DND-41 (cell line): Measurements from ENCODE around the gene BMP8B.

Source experiments
- ATAC-seq: fragments of 200-7000 bp; cut with Tn5 transposase; 3 replicates; pipeline ENCODE4 v1.9.1; 2021; ENCODE audit warnings: low read depth; ENCODE audit not compliant: insufficient read depth
- DNase-seq: peaks from one replicate; pipeline ENCODE4 v3.0.0-alpha.2; 2020
- H2AFZ ChIP-seq: 2 replicates; pipeline ENCODE4 v1.6.0; 2012; ENCODE audit warnings: low read depth, low read length
- H3K27ac ChIP-seq: 2 replicates; pipeline ENCODE4 v1.5.1; 2012; ENCODE audit warnings: low read length, inconsistent platforms
- H3K27me3 ChIP-seq: fragments of 200-600 bp; sonication (generic); 2 replicates; pipeline ENCODE4 v1.6.0; 2012; ENCODE audit warnings: low read length, mild to moderate bottlenecking, inconsistent platforms; ENCODE audit not compliant: insufficient read depth, poor library complexity
- H3K36me3 ChIP-seq: 2 replicates; pipeline ENCODE4 v1.5.1; 2012; ENCODE audit warnings: low read length, inconsistent platforms; ENCODE audit not compliant: insufficient read depth
- H3K4me1 ChIP-seq: 2 replicates; pipeline ENCODE4 v1.5.1; 2012; ENCODE audit warnings: mild to moderate bottlenecking, low read length; ENCODE audit not compliant: insufficient read depth
- H3K4me2 ChIP-seq: 2 replicates; pipeline ENCODE4 v1.6.0; 2012; ENCODE audit warnings: mild to moderate bottlenecking, moderate library complexity, low read length, inconsistent platforms; ENCODE audit not compliant: insufficient read depth
- H3K4me3 ChIP-seq, 2 experiments: fragments of 200-600 bp in 1 of 2; shearing (Covaris generic) in 1 of 2; 2 replicates each; pipeline ENCODE4 v1.5.1; 2012 to 2016; ENCODE audit warnings: inconsistent platforms in 2 of 2, low read length in 2 of 2, mild to moderate bottlenecking in 2 of 2, low read depth in 1 of 2, moderate library complexity in 1 of 2
- H3K79me2 ChIP-seq: 2 replicates; pipeline ENCODE4 v1.6.0; 2012; ENCODE audit warnings: low read length, inconsistent platforms; ENCODE audit not compliant: insufficient read depth
- H3K9ac ChIP-seq: 2 replicates; pipeline ENCODE4 v1.6.0; 2012; ENCODE audit warnings: low read depth, mild to moderate bottlenecking, inconsistent platforms, low read length, moderate library complexity
- H3K9me3 ChIP-seq: 2 replicates; pipeline ENCODE4 v1.5.1; 2012; ENCODE audit warnings: low read length, moderate library complexity, mild to moderate bottlenecking, inconsistent platforms; ENCODE audit not compliant: insufficient read depth, severe bottlenecking
- H4K20me1 ChIP-seq: 2 replicates; pipeline ENCODE4 v1.6.0; 2012; ENCODE audit warnings: low read length; ENCODE audit not compliant: insufficient read depth
- EZH2 ChIP-seq: IDR thresholded peaks from 3 replicates; pipeline ENCODE4 v1.6.1; 2012; ENCODE audit warnings: borderline replicate concordance, low read depth, mild to moderate bottlenecking, moderate library complexity, low read length, inconsistent platforms; ENCODE audit not compliant: severe bottlenecking
- TF ChIP-seq, protein P1 (sequence below): IDR thresholded peaks from 2 replicates; pipeline ENCODE4 v1.5.1; 2012; ENCODE audit warnings: borderline replicate concordance, low read length, moderate library complexity, mild to moderate bottlenecking; ENCODE audit not compliant: poor library complexity, severe bottlenecking; ENCODE audit errors: extremely low read depth

The BMP8B gene

DNA sequence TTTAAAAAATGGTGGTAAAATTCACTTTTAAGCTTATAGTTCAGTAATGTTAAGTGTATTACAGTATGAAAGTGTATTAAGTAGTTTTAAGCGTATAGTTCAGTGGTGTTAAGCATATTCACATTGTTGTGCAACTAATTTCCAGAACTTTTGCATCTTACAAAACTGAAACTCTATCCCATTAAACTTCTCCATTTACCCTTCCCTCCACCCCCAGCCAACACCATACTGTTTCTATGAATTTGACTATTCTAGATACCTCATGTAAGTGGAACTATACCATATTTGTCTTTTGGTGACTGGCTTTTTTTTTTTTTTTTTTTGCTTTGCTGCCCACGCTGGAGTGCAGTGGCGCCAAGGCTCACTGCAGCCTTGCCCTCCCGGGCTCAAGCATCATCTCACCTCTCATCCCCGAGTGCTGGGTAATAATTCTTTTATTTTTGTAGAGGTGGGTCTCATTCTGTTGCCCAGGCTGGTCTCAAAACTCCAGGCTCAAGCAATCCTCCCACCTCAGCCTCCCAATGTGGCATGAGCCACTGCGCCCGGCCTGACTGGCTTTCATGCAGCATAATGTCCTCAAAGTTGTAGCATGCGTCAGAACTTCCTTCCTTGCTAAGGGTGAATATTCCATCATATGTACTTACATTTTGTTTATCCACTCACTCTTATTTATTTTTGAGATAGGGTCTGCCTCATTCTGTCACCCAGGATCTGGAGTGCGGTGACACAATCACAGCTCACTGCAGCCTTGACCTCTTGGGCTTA lies 45.1 kb upstream of the BMP8B start:
- TF ChIP-seq EZH2, result no peak
- TF ChIP-seq, protein P1, sequence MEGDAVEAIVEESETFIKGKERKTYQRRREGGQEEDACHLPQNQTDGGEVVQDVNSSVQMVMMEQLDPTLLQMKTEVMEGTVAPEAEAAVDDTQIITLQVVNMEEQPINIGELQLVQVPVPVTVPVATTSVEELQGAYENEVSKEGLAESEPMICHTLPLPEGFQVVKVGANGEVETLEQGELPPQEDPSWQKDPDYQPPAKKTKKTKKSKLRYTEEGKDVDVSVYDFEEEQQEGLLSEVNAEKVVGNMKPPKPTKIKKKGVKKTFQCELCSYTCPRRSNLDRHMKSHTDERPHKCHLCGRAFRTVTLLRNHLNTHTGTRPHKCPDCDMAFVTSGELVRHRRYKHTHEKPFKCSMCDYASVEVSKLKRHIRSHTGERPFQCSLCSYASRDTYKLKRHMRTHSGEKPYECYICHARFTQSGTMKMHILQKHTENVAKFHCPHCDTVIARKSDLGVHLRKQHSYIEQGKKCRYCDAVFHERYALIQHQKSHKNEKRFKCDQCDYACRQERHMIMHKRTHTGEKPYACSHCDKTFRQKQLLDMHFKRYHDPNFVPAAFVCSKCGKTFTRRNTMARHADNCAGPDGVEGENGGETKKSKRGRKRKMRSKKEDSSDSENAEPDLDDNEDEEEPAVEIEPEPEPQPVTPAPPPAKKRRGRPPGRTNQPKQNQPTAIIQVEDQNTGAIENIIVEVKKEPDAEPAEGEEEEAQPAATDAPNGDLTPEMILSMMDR, result no peak
- no peaks in the 10 kb centered on the region for H3K4me1 ChIP-seq
- H3K9ac ChIP-seq, result no peak overlapping the region
- H2AFZ ChIP-seq, result no peak overlapping the region
- H3K27me3 ChIP-seq, result no peaks in the 10 kb centered on the region
- no peak overlapping the region for H3K4me3 ChIP-seq
- H4K20me1 ChIP-seq, result no peaks in the 10 kb centered on the region
- ATAC-seq (no peak), DNase-seq (no peak)
- H3K79me2 ChIP-seq, result no peaks in the 10 kb centered on the region
- H3K36me3 ChIP-seq, result peaks cover 11% of the 10 kb centered on the region; the same call in 1 of the 2 replicates
- H3K27ac ChIP-seq, result no peak overlapping the region
- no peaks in the 10 kb centered on the region for H3K9me3 ChIP-seq
- H3K4me2 ChIP-seq, result no peak overlapping the region

DNA sequence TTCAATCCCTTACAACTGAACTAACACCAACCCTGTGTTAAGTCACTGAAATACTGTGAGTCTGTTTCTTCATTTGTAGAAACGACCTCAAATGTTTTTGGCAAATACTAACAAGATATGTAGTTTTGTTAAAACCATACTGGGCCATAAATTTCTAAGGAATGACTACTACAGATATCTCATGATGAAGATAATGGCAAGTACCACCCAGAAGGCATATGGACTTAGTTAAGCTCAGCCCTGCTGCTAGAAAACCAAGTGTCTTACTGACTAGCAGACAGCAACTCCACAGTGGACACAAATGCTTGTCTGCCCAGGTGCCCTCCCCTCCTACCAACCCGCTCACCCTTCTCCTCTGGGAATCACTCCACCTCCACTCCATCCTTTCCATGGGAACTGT lies 44.5 kb upstream of the BMP8B start:
- TF ChIP-seq EZH2, result no peak
- TF ChIP-seq, protein P1, result no peak
- ATAC-seq (no peak), DNase-seq (no peak)
- Histone ChIP-seq H3K36me3 (peaks cover 5% of the 10 kb centered on the region; the same call in 1 of the 2 replicates), H3K27me3 (no peaks in the 10 kb centered on the region), H3K9ac (no peak overlapping the region), H3K27ac (no peak overlapping the region), H3K4me2 (no peak overlapping the region), H3K79me2 (no peaks in the 10 kb centered on the region), H3K9me3 (no peaks in the 10 kb centered on the region), H3K4me1 (no peaks in the 10 kb centered on the region), H3K4me3 (no peak overlapping the region), H2AFZ (no peak overlapping the region), H4K20me1 (no peaks in the 10 kb centered on the region)

DNA sequence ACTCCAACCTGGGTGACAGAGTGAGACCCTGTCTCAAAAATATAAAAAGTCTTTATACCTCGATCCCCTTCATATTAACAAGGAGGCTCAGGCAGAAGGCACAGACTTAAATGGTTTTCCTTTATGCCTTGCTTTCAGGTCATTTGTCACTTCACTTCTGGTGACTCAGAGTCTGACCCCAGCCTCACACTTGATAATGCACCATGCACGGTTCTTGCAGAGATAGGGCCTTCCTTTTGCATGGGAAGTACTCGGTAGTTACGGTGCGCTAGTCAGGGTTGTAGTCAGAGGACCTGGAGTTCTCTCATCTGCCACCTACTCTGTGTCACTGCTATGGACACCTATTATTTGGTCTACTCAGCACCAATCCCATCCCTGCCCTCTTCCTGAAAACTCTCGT lies 43.6 kb upstream of the BMP8B start:
- H3K27ac ChIP-seq, result no peak overlapping the region
- TF ChIP-seq, protein P1, result no peak
- H3K9me3 ChIP-seq, result no peaks in the 10 kb centered on the region
- H4K20me1 ChIP-seq, result no peaks in the 10 kb centered on the region
- DNase-seq, result no peak
- H3K4me3 ChIP-seq, result no peak overlapping the region
- no peaks in the 10 kb centered on the region for H3K4me1 ChIP-seq
- H3K9ac ChIP-seq, result no peak overlapping the region
- no peak for ATAC-seq
- H2AFZ ChIP-seq, result no peak overlapping the region
- no peaks in the 10 kb centered on the region for H3K79me2 ChIP-seq
- H3K36me3 ChIP-seq, result no peaks in the 10 kb centered on the region
- H3K27me3 ChIP-seq, result no peaks in the 10 kb centered on the region
- H3K4me2 ChIP-seq, result no peak overlapping the region
